ENCODE data around the gene GNE.

GRCh38 chr9:36282275-36282674, 24.0 kb upstream of the GNE start:
- TF ChIP-seq, protein P1, sequence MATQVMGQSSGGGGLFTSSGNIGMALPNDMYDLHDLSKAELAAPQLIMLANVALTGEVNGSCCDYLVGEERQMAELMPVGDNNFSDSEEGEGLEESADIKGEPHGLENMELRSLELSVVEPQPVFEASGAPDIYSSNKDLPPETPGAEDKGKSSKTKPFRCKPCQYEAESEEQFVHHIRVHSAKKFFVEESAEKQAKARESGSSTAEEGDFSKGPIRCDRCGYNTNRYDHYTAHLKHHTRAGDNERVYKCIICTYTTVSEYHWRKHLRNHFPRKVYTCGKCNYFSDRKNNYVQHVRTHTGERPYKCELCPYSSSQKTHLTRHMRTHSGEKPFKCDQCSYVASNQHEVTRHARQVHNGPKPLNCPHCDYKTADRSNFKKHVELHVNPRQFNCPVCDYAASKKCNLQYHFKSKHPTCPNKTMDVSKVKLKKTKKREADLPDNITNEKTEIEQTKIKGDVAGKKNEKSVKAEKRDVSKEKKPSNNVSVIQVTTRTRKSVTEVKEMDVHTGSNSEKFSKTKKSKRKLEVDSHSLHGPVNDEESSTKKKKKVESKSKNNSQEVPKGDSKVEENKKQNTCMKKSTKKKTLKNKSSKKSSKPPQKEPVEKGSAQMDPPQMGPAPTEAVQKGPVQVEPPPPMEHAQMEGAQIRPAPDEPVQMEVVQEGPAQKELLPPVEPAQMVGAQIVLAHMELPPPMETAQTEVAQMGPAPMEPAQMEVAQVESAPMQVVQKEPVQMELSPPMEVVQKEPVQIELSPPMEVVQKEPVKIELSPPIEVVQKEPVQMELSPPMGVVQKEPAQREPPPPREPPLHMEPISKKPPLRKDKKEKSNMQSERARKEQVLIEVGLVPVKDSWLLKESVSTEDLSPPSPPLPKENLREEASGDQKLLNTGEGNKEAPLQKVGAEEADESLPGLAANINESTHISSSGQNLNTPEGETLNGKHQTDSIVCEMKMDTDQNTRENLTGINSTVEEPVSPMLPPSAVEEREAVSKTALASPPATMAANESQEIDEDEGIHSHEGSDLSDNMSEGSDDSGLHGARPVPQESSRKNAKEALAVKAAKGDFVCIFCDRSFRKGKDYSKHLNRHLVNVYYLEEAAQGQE (IDR thresholded peaks at IDR 0.05; ENCODE audit: insufficient read depth in 1 of 2, low read depth in 2 of 2, low read length in 2 of 2), result no peak
- TF ChIP-seq POLR2AphosphoS5 (IDR thresholded peaks at IDR 0.05; ENCODE audit: low read depth, low read length) (no peak), TAF1 (IDR thresholded peaks at IDR 0.05; ENCODE audit: borderline replicate concordance, insufficient read depth, low read length) (no peak), SIN3A (IDR thresholded peaks at IDR 0.05; ENCODE audit: borderline replicate concordance, insufficient read depth, low read length) (no peak)

Data from PFSK-1 (cell line).